Measurements from ENCODE around the gene ARHGEF2.

Gene ARHGEF2

GRCh38 chr1:155954645-155955044, 23.7 kb downstream of the ARHGEF2 start:
- no peak overlapping the region for H2AK5ac ChIP-seq (ENCODE audit: low read depth, low read length)
- H3K4me2 ChIP-seq (ENCODE audit: insufficient read depth, low read length, poor library complexity, severe bottlenecking), result no peak overlapping the region
- no peak for DNase-seq (ENCODE audit: low spot score)
- no peak overlapping the region for H2BK12ac ChIP-seq (ENCODE audit: low read length)
- H3K9ac ChIP-seq (ENCODE audit: low read depth, low read length, poor library complexity), result no peak overlapping the region
- no peak overlapping the region for H3K23ac ChIP-seq (ENCODE audit: low read depth, low read length, poor library complexity)
- H3K4ac ChIP-seq (ENCODE audit: low read length), result no peak overlapping the region
- no peak overlapping the region for H4K8ac ChIP-seq (ENCODE audit: low read depth, low read length)
- H3K14ac ChIP-seq (ENCODE audit: low read length), result no peak overlapping the region
- no peak overlapping the region for H2BK5ac ChIP-seq (ENCODE audit: low read length)
- H3K4me3 ChIP-seq (ENCODE audit: low read length in 2 of 2), result no peak overlapping the region
- no peak overlapping the region for H2AFZ ChIP-seq (ENCODE audit: low read length)
- H3K27me3 ChIP-seq (ENCODE audit: control insufficient read depth in 3 of 3, insufficient read depth in 3 of 3, low read depth in 1 of 3, low read length in 3 of 3), result no peaks in the 10 kb centered on the region
- no peak overlapping the region for H3K27ac ChIP-seq (replicated peaks; ENCODE audit: low read length)
- no peaks in the 10 kb centered on the region for H3K9me3 ChIP-seq (replicated peaks in 1 of 2; ENCODE audit: control insufficient read depth in 2 of 2, insufficient read depth in 1 of 2, low read depth in 1 of 2, low read length in 2 of 2)
- H3K79me1 ChIP-seq (ENCODE audit: low read depth, low read length), result peaks cover 6% of the 10 kb centered on the region
- WGBS, 2 donors (ENCODE audit: extremely low coverage in 2 of 2, insufficient read length in 2 of 2, insufficient replicate concordance in 1 of 2), result no CpG with 5 or more reads among the region's 3 CpGs
- H3K18ac ChIP-seq (ENCODE audit: low read length), result no peak overlapping the region
- H4K91ac ChIP-seq (ENCODE audit: low read depth, low read length, poor library complexity), result no peak overlapping the region
- peaks cover 61 to 96% of the 10 kb centered on the region in 2 donors for H3K36me3 ChIP-seq (replicated peaks in 1 of 2; ENCODE audit: control insufficient read depth in 2 of 2, insufficient read depth in 2 of 2, low read length in 2 of 2)
- no peaks in the 10 kb centered on the region for H3K4me1 ChIP-seq (ENCODE audit: control insufficient read depth in 2 of 2, insufficient read depth in 1 of 2, low read depth in 1 of 2, low read length in 2 of 2)
- H2BK15ac ChIP-seq (ENCODE audit: low read length), result no peak overlapping the region
- no peak overlapping the region for H2BK120ac ChIP-seq (ENCODE audit: low read depth, low read length)

- Histone ChIP-seq H3K4me1 (ENCODE audit: control insufficient read depth in 2 of 2, insufficient read depth in 1 of 2, low read depth in 1 of 2, low read length in 2 of 2) (no peaks in the 10 kb centered on the region), H4K8ac (ENCODE audit: low read depth, low read length) (peak overlapping the region; percentile 29), H3K14ac (ENCODE audit: low read length) (no peak overlapping the region), H3K79me1 (ENCODE audit: low read depth, low read length) (peaks cover 6% of the 10 kb centered on the region), H3K4me3 (ENCODE audit: low read length in 2 of 2) (no peak overlapping the region), H3K27me3 (ENCODE audit: control insufficient read depth in 3 of 3, insufficient read depth in 3 of 3, low read depth in 1 of 3, low read length in 3 of 3) (no peaks in the 10 kb centered on the region), H2BK120ac (ENCODE audit: low read depth, low read length) (no peak overlapping the region), H3K9me3 (replicated peaks in 1 of 2; ENCODE audit: control insufficient read depth in 2 of 2, insufficient read depth in 1 of 2, low read depth in 1 of 2, low read length in 2 of 2) (no peaks in the 10 kb centered on the region), H3K27ac (replicated peaks; ENCODE audit: low read length) (no peak overlapping the region), H2AFZ (ENCODE audit: low read length) (no peak overlapping the region), H3K9ac (ENCODE audit: low read depth, low read length, poor library complexity) (no peak overlapping the region), H3K23ac (ENCODE audit: low read depth, low read length, poor library complexity) (peak overlapping the region; percentile 50), H2BK15ac (ENCODE audit: low read length) (no peak overlapping the region), H2BK5ac (ENCODE audit: low read length) (peak overlapping the region; percentile 84), H2BK12ac (ENCODE audit: low read length) (no peak overlapping the region), H3K36me3 (replicated peaks in 1 of 2; ENCODE audit: control insufficient read depth in 2 of 2, insufficient read depth in 2 of 2, low read length in 2 of 2) (peaks cover 56 to 94% of the 10 kb centered on the region in 2 donors), H4K91ac (ENCODE audit: low read depth, low read length, poor library complexity) (no peak overlapping the region), H3K4me2 (ENCODE audit: insufficient read depth, low read length, poor library complexity, severe bottlenecking) (no peak overlapping the region), H3K4ac (ENCODE audit: low read length) (no peak overlapping the region), H2AK5ac (ENCODE audit: low read depth, low read length) (no peak overlapping the region), H3K18ac (ENCODE audit: low read length) (no peak overlapping the region)
- no CpG with 5 or more reads among the region's 13 CpGs for WGBS, 2 donors (ENCODE audit: extremely low coverage in 2 of 2, insufficient read length in 2 of 2, insufficient replicate concordance in 1 of 2)
- DNase-seq (ENCODE audit: low spot score), result no peak
These were observed 25.8 kb downstream of the ARHGEF2 start for GRCh38 chr1:155952505-155952890.

- no peak overlapping the region for H2AFZ ChIP-seq (ENCODE audit: low read length)
- no peak for DNase-seq (ENCODE audit: low spot score)
- no peak overlapping the region for H3K14ac ChIP-seq (ENCODE audit: low read length)
- no peak overlapping the region for H4K91ac ChIP-seq (ENCODE audit: low read depth, low read length, poor library complexity)
- no peaks in the 10 kb centered on the region for H3K9me3 ChIP-seq (replicated peaks in 1 of 2; ENCODE audit: control insufficient read depth in 2 of 2, insufficient read depth in 1 of 2, low read depth in 1 of 2, low read length in 2 of 2)
- H2BK120ac ChIP-seq (ENCODE audit: low read depth, low read length), result no peak overlapping the region
- H3K4me1 ChIP-seq (ENCODE audit: control insufficient read depth in 2 of 2, insufficient read depth in 1 of 2, low read depth in 1 of 2, low read length in 2 of 2), result no peaks in the 10 kb centered on the region
- peak overlapping the region; percentile 50 for H3K23ac ChIP-seq (ENCODE audit: low read depth, low read length, poor library complexity)
- no peak overlapping the region for H3K27ac ChIP-seq (replicated peaks; ENCODE audit: low read length)
- H3K27me3 ChIP-seq (ENCODE audit: control insufficient read depth in 3 of 3, insufficient read depth in 3 of 3, low read depth in 1 of 3, low read length in 3 of 3), result no peaks in the 10 kb centered on the region
- H3K4me2 ChIP-seq (ENCODE audit: insufficient read depth, low read length, poor library complexity, severe bottlenecking), result no peak overlapping the region
- peak overlapping the region; percentile 20 for H4K8ac ChIP-seq (ENCODE audit: low read depth, low read length)
- no peak overlapping the region for H3K18ac ChIP-seq (ENCODE audit: low read length)
- no peak overlapping the region for H3K9ac ChIP-seq (ENCODE audit: low read depth, low read length, poor library complexity)
- no peak overlapping the region for H2BK15ac ChIP-seq (ENCODE audit: low read length)
- no peak overlapping the region for H2BK12ac ChIP-seq (ENCODE audit: low read length)
- H3K36me3 ChIP-seq (replicated peaks in 1 of 2; ENCODE audit: control insufficient read depth in 2 of 2, insufficient read depth in 2 of 2, low read length in 2 of 2), result peaks cover 54 to 94% of the 10 kb centered on the region in 2 donors
- H3K4ac ChIP-seq (ENCODE audit: low read length), result no peak overlapping the region
- no CpG with 5 or more reads among the region's 6 CpGs for WGBS, 2 donors (ENCODE audit: extremely low coverage in 2 of 2, insufficient read length in 2 of 2, insufficient replicate concordance in 1 of 2)
- H2BK5ac ChIP-seq (ENCODE audit: low read length), result peak overlapping the region; percentile 84
- H3K79me1 ChIP-seq (ENCODE audit: low read depth, low read length), result peaks cover 6% of the 10 kb centered on the region
- H2AK5ac ChIP-seq (ENCODE audit: low read depth, low read length), result no peak overlapping the region
- H3K4me3 ChIP-seq (ENCODE audit: low read length in 2 of 2), result no peak overlapping the region
These were observed 26.4 kb downstream of the ARHGEF2 start for GRCh38 chr1:155951753-155952504.

DNA sequence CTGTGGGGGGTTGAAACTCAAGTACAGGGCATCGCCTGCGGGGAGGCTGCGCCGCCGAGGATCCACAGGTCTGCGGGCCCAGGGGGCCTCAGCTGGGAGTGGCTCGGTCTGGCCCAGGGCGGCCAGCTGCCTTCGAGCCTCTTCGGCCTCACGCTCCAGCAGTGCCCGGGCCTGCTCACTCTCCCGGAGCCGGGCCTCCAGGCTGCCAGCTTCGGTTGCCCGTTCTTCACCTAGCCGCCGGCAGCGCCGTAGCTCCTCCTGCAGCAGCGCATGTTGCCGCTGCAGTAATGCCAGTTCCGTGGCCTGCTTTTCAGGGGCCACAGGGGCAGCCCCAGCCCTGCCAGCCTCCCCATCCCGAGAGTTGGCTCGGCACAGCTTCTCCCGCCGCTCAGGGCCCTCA, 27.5 kb downstream of the ARHGEF2 start:
- Histone ChIP-seq H2BK5ac (ENCODE audit: low read length) (no peak overlapping the region), H3K9me3 (replicated peaks in 1 of 2; ENCODE audit: control insufficient read depth in 2 of 2, insufficient read depth in 1 of 2, low read depth in 1 of 2, low read length in 2 of 2) (no peaks in the 10 kb centered on the region), H2BK120ac (ENCODE audit: low read depth, low read length) (peak overlapping the region; percentile 18), H2BK12ac (ENCODE audit: low read length) (peak overlapping the region; percentile 41), H3K79me1 (ENCODE audit: low read depth, low read length) (peaks cover 6% of the 10 kb centered on the region), H2BK15ac (ENCODE audit: low read length) (no peak overlapping the region), H4K91ac (ENCODE audit: low read depth, low read length, poor library complexity) (no peak overlapping the region), H3K27ac (replicated peaks; ENCODE audit: low read length) (no peak overlapping the region), H3K4me3 (ENCODE audit: low read length in 2 of 2) (no peak overlapping the region), H3K9ac (ENCODE audit: low read depth, low read length, poor library complexity) (no peak overlapping the region), H3K27me3 (ENCODE audit: control insufficient read depth in 3 of 3, insufficient read depth in 3 of 3, low read depth in 1 of 3, low read length in 3 of 3) (no peaks in the 10 kb centered on the region), H3K36me3 (replicated peaks in 1 of 2; ENCODE audit: control insufficient read depth in 2 of 2, insufficient read depth in 2 of 2, low read length in 2 of 2) (peaks cover 56 to 95% of the 10 kb centered on the region in 2 donors), H3K4ac (ENCODE audit: low read length) (no peak overlapping the region), H2AFZ (ENCODE audit: low read length) (no peak overlapping the region), H2AK5ac (ENCODE audit: low read depth, low read length) (no peak overlapping the region), H4K8ac (ENCODE audit: low read depth, low read length) (no peak overlapping the region), H3K4me1 (ENCODE audit: control insufficient read depth in 2 of 2, insufficient read depth in 1 of 2, low read depth in 1 of 2, low read length in 2 of 2) (peaks cover 0 to 6% of the 10 kb centered on the region in 2 donors), H3K23ac (ENCODE audit: low read depth, low read length, poor library complexity) (peak overlapping the region; percentile 85), H3K14ac (ENCODE audit: low read length) (no peak overlapping the region), H3K4me2 (ENCODE audit: insufficient read depth, low read length, poor library complexity, severe bottlenecking) (no peak overlapping the region), H3K18ac (ENCODE audit: low read length) (no peak overlapping the region)
- no CpG with 5 or more reads among the region's 27 CpGs for WGBS, 2 donors (ENCODE audit: extremely low coverage in 2 of 2, insufficient read length in 2 of 2, insufficient replicate concordance in 1 of 2)
- no peak for DNase-seq (ENCODE audit: low spot score)
